Stimulated activated CD4-positive, alpha-beta T cell treated with anti-CD3 and anti-CD28 coated beads, Interleukin-4, amount 100 ng/mL, for 24 hours (primary cell): ENCODE data around the gene RANBP1.

ENCODE experiments used
- DNase-seq: peaks from one replicate; pipeline ENCODE4 v3.0.0-alpha.2; 2020

RANBP1 gene

GRCh38 chr22:20125201-20126174, 9.6 kb downstream of the RANBP1 start:
- no peak for DNase-seq

DNA sequence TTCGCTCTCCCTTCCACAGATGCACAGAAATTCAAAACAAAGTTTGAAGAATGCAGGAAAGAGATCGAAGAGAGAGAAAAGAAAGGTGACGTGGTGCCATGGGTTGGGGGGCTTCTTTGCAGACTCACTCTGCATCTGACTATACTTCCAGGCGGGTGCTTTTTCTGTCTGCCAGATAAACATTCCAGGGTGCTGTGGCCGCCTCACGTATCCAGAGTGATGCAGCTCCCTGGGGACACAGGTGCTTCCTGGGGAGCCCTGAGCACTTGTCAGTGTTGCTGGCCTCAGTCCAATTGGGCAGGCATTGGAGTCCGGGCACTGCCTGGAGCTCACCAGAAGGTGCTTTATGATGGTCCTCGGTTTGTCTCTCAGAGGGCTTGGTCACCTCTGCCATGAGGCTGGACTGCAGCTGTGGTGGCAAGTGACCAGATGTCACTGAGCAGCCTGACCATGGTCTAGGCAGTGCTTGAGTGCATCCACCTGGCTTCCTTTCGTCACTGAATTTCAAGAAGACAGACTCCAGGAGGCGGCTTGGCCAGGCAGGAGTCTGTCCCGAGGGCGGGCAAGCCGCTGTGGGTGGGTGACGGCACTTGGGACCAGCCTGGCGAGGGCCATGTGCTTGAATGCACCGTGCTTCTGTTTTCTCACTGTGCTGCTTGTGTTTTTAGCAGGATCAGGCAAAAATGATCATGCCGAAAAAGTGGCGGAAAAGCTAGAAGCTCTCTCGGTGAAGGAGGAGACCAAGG, 10.6 kb downstream of the RANBP1 start:
- no peak for DNase-seq

GRCh38 chr22:20127318-20127868, 11.5 kb downstream of the RANBP1 start:
- no peak for DNase-seq

GRCh38 chr22:20127869-20128618, 12.1 kb downstream of the RANBP1 start:
- DNase-seq: no peak

DNA sequence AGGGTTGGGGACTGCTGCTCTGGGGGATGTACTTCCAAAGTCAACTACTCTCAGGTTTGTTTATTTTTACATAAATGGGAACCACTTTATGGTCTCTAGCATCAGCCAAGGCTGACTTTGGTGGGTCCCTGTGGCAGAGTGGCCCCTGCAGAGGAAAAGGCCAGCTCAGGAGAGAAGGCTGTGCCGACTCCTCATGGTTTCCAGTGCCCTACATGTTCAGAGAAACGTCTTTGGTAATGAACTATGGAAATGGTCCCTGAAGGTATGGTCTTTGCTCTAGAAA, 12.7 kb downstream of the RANBP1 start:
- DNase-seq: no peak

DNA sequence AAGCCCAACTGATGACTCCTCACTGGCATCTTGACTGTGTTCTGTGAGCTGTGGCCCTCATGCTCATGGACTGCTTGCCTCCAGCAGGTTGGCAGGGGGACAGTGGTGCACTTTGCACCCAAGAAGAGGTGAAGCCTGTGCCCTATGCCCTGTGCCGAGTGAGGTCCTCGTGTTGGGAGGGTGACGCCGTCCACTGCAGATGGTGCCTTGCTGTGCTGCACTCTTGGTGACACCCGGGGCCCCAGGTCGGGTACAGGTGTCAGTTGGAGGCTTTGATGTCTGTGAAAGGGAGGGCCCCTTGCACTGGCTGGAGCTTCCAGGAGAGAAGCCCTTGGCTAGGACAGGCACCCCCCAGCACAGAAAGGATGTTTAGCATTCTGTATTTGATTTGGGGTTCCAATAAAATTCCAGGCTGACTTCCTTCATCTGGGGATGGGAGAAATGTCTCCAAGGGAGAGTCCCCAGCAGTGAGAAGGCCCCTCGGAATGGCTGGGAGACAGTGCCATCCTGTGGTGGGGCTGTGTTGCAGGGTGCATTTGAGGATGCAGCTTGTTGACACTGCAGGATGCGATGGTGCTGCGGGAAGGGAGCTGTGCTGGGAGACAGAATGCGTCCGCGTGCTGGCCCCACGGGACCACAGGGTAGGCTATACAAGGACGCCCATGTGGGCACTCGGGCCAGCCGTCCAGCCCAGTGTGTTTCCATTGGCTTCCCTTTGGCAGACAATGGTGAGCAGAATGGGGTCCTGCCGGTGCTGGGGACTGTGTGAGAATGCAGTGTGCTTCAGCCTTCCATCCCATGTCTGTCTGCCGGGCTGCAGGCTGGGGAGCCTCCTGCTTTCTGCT, 13.2 kb downstream of the RANBP1 start:
- DNase-seq: peak; percentile 61

DNA sequence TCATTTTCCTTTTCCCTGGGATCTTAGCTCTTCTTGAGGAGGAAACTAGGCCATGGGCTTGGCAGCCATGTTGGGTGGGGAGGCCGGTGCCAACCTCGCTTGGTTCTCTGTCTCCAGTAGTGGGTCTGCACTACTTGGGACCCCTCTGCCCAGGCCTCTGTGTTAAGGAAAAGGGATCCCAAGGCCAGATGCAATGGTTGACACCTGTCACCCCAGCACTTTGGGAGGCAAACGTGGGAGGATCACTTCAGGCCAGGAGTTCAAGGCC, 13.8 kb downstream of the RANBP1 start:
- DNase-seq: no peak

- DNase-seq: no peak
Observed at GRCh38 chr22:20130319-20130718, 14.4 kb downstream of the RANBP1 start.

DNA sequence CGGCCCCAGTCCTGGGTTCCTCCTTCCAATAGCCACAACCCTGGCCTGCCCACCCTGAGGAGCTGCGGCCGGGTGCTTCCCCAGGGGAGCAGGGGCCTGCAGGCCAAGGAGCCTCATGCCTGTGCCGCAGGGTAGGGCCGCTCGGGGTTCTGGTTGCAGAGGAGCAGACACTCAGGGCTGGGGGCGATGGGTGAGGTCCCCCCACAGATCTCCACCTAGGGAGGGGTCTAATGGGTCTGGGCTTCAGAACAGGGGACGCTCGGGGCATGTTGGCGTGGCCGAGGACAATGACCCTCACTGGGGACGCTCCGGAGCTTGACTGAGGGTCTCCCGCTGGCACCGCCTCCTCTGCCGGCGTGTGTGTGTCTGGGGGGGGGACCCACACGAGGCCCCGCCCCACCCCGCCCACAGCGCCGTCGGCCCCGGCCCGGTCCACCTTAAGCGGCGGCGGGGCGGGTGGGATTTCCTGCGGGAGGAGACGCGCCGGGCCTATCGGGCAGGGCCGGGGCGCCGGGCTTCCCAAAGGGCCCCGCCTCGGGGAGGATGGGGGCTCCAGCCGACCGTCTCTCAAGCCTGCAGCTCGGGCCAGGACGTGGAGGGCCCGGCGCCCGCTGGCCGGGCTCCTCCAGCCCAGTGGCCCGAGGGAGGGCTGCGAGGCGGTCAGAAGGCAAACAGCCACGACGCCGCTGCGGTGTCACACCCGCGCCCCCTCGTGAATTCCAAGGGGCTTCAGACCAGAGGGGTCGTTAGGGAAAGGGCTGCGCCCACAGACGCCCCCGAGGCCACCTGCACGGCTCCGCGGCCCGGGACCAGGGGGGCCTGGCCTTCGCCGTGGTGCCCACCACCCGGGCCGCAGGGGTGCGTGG, 15.1 kb downstream of the RANBP1 start:
- DNase-seq: peak; percentile 84

- peak; percentile 44 for DNase-seq
Observed at GRCh38 chr22:20131597-20131858, 15.6 kb downstream of the RANBP1 start, which contains the start of gene ZDHHC8. Gene ZDHHC8, plus strand, starts transcription at chr22:20131804. Its CDS starts 144 bp downstream, at chr22:20131948.

GRCh38 chr22:20131859-20132685, 16.2 kb downstream of the RANBP1 start:
- no peak for DNase-seq

- no peak for DNase-seq
Observed at GRCh38 chr22:20132686-20133246, 16.9 kb downstream of the RANBP1 start.

DNA sequence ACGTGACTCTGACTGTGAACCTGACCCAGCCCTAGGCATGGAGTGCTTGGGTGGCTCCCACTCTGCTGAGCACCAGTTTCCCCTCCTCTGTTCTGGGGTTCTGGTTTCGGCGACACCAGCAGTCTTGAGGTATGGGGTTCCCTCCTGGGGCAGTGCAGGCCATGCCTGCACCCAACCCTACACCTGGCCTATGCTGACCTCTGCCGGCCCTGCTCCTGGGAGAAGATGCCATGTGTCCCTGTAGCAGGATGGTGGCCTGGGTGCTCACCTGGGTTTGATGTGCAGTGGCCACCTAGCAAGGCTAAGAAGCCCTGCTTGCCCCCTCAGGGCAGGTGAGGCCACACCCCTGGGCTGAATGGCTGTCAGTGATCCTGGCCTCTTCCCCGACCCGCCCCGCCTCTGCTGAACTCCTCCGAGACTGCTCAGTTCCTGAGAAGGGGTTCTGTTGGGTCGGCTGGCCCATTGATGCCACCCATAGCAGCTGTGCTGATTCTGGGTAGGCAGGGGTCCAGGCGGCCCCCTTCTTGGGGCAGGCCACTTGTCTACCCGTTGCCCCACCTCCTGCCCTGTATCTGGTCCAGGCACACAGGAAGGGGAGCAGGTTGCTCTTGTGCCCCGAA, 18.1 kb downstream of the RANBP1 start:
- no peak for DNase-seq

- DNase-seq: no peak
Observed at GRCh38 chr22:20135265-20135664, 19.4 kb downstream of the RANBP1 start.

GRCh38 chr22:20135806-20136602, 20.1 kb downstream of the RANBP1 start:
- no peak for DNase-seq

- no peak for DNase-seq
Observed at GRCh38 chr22:20136603-20136873, 20.6 kb downstream of the RANBP1 start.

GRCh38 chr22:20137113-20137512, 21.2 kb downstream of the RANBP1 start:
- no peak for DNase-seq

DNA sequence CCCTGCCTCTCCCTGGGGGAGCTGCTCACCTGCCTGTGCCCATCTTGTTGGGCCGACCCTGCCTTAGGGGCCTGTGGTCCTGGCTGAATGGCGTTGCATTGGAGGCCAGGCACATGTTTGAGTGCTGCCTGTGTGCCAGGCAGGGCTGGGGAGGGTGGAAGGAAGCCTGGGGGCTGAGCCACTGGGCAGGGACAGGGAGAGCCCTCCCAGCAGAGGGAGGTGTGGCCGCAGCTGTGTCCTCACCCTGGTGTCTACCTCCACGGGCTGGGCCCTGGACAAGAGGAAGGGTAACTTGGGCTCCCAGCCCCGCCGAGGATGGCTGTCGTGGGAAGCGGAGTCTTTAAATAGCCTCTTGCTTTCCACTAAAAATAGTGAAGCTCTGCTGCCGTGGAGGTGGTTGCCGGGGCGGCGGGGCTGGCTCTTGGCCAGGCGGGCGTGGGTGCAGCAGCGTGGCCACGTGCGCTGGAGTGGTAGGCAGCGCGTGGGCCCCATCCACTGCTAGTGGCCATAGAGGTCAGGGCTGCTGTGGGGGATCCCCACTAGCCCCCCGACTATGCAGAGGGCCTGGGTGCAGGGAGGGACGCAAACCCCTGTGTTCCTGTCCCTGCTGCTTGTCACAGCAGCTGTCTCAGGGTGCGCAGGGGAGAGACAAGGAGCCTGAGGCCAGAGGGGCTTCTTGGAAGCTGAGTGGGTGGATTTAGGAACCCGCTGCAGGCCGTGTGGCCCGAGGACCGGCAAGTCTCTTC, 21.9 kb downstream of the RANBP1 start:
- no peak for DNase-seq

- no peak for DNase-seq
Observed at GRCh38 chr22:20138417-20138738, 22.5 kb downstream of the RANBP1 start.
